Measurements from ENCODE around the gene FRZB.
"Not testable (repeated sequence)": the region's sequence is repeated elsewhere in the genome, so short reads cannot be mapped to it uniquely, and the experiment has no call there.

The FRZB gene

GRCh38 chr2:182890305-182890704 is 23.9 kb upstream of the FRZB start:
- DNase-seq (ENCODE audit: low read depth), result no peak

GRCh38 chr2:182887753-182888415 is 21.4 kb upstream of the FRZB start:
- DNase-seq (ENCODE audit: low read depth), result no peak

GRCh38 chr2:182887093-182887492 is 20.7 kb upstream of the FRZB start:
- DNase-seq (ENCODE audit: low read depth), result no peak

- DNase-seq (ENCODE audit: low read depth), result no peak
Observed at GRCh38 chr2:182885771-182886170, 19.3 kb upstream of the FRZB start.

- no peak for DNase-seq (ENCODE audit: low read depth)
Observed at GRCh38 chr2:182883451-182883850, 17.0 kb upstream of the FRZB start.

GRCh38 chr2:182880100-182880499 is 13.7 kb upstream of the FRZB start:
- DNase-seq (ENCODE audit: low read depth), result not testable (repeated sequence)

GRCh38 chr2:182876653-182877052 is 10.2 kb upstream of the FRZB start:
- DNase-seq (ENCODE audit: low read depth), result not testable (repeated sequence)

GRCh38 chr2:182870227-182870626 is 3.8 kb upstream of the FRZB start:
- no peak for DNase-seq (ENCODE audit: low read depth)

GRCh38 chr2:182868054-182868796 is 1.8 kb upstream of the FRZB start:
- DNase-seq (ENCODE audit: low read depth), result no peak

GRCh38 chr2:182867426-182868053 is 1.1 kb upstream of the FRZB start:
- DNase-seq (ENCODE audit: low read depth), result no peak

GRCh38 chr2:182866095-182866460 is 359 bp downstream of the FRZB start:
- no peak for DNase-seq (ENCODE audit: low read depth)

- DNase-seq (ENCODE audit: low read depth), result no peak
Observed at GRCh38 chr2:182864949-182865570, 1.4 kb downstream of the FRZB start.

GRCh38 chr2:182863642-182864041 is 2.8 kb downstream of the FRZB start:
- no peak for DNase-seq (ENCODE audit: low read depth)

- no peak for DNase-seq (ENCODE audit: low read depth)
Observed at GRCh38 chr2:182862091-182862490, 4.3 kb downstream of the FRZB start.

GRCh38 chr2:182860858-182861257 is 5.6 kb downstream of the FRZB start:
- DNase-seq (ENCODE audit: low read depth), result no peak

- no peak for DNase-seq (ENCODE audit: low read depth)
Observed at GRCh38 chr2:182858671-182859070, 7.8 kb downstream of the FRZB start.

- DNase-seq (ENCODE audit: low read depth), result no peak
Observed at GRCh38 chr2:182855376-182855775, 11.1 kb downstream of the FRZB start.

GRCh38 chr2:182854375-182855105 is 11.9 kb downstream of the FRZB start:
- no peak for DNase-seq (ENCODE audit: low read depth)

- no peak for DNase-seq (ENCODE audit: low read depth)
Observed at GRCh38 chr2:182852801-182853200, 13.6 kb downstream of the FRZB start.

GRCh38 chr2:182852090-182852489 is 14.3 kb downstream of the FRZB start:
- no peak for DNase-seq (ENCODE audit: low read depth)

- DNase-seq (ENCODE audit: low read depth), result no peak
Observed at GRCh38 chr2:182845794-182846417, 20.5 kb downstream of the FRZB start.

- no peak for DNase-seq (ENCODE audit: low read depth)
Observed at GRCh38 chr2:182836451-182836850, 30.0 kb downstream of the FRZB start.

Measured in activated T-cell treated with anti-CD3 and anti-CD28 coated beads for 24 hours (primary cell).